Activated T-helper 17 cell treated with anti-CD3 and anti-CD28 coated beads, Interleukin-2, amount 50 U/mL, for 72 hours (primary cell): ENCODE measurements around the gene SLC5A2. TPM values are rescaled to one million over a fixed set of nuclear protein-coding genes. Genes with fewer than 3 reads are reported as not detected.
A peak's percentile ranks its signal among the peaks of the same experiment; 100 is the strongest.
"Not testable (repeated sequence)": the region's sequence is repeated elsewhere in the genome, so short reads cannot be mapped to it uniquely, and the experiment has no call there.

Experiments
- ATAC-seq: fragments of 150-1000 bp; cut with Tn5 transposase; replicated peaks from 2 replicates; pipeline ENCODE4 v1.10.0; 2021; ENCODE audit warnings: mild to moderate bottlenecking, moderate library complexity
- H3K27ac Mint-ChIP-seq: one replicate; pipeline ENCODE4 v1.8.0; 2022; ENCODE audit warnings: mixed read lengths
- H3K27me3 Mint-ChIP-seq: one replicate; pipeline ENCODE4 v1.8.0; 2022; ENCODE audit warnings: mixed read lengths
- H3K36me3 Mint-ChIP-seq: one replicate; pipeline ENCODE4 v1.8.0; 2022; ENCODE audit warnings: low read depth, mild to moderate bottlenecking, mixed read lengths
- H3K4me1 Mint-ChIP-seq: one replicate; pipeline ENCODE4 v1.8.0; 2022; ENCODE audit warnings: mixed read lengths
- H3K4me3 Mint-ChIP-seq: one replicate; pipeline ENCODE4 v1.8.0; 2022; ENCODE audit warnings: mild to moderate bottlenecking, mixed read lengths
- H3K9me3 Mint-ChIP-seq: one replicate; pipeline ENCODE4 v1.8.0; 2022; ENCODE audit warnings: mixed read lengths
- total RNA-seq, 2 donors: library from RNA; stranded (reverse); gene quantifications; one replicate each; pipeline ENCODE4 v1.2.3, GENCODE V29; 2022

SLC5A2 gene
- total RNA-seq, 2 donors from 2014 or later: 0.50 to 1.2 TPM

DNA sequence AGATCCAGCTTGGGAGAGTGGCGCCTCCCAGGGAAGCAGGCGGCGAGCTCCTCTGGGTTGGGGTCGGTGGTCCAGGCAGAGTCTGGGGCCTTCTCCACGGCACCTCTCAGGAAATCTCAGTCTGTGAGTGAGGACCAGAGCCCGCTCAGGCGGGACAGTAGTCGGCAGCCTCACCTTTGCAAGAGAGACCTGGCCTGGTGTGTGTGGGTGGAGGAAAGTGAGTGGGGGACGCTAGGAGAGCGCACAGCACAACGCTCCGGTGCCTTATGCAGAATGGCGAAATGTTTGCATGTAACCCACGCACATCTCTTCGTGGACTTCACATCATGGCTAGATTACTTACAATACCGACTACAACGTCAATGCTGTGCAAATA, 47.0 kb downstream of the SLC5A2 start:
- ATAC-seq: no peak

DNA sequence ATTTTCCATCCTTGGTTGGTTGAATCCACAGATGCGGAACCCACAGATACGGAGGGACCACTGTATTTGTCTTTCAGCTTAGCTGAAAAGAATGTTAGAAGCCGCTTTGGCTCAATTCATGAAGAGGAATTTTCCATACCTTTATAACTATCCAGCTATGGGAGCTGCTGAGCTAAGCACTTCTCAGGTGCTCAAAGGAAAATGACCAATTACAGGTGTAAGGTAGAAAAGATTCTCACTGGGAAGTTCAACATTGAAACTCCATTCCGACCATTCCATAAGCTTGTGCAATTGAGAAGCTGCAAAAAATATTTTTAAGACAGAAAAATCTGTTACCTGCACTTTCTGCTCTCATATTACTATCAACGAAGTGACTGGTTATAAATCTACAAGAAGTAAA, 47.5 kb downstream of the SLC5A2 start:
- ATAC-seq: no peak
- no peaks in the 10 kb centered on the region for H3K36me3 Mint-ChIP-seq
- no peak overlapping the region for H3K27ac Mint-ChIP-seq
- peaks cover 22% of the 10 kb centered on the region for H3K27me3 Mint-ChIP-seq
- H3K9me3 Mint-ChIP-seq: no peaks in the 10 kb centered on the region
- H3K4me1 Mint-ChIP-seq: no peaks in the 10 kb centered on the region
- no peak overlapping the region for H3K4me3 Mint-ChIP-seq

More for the DNA sequence above, 47.0 kb downstream of the SLC5A2 start:
- H3K4me3 Mint-ChIP-seq: no peak overlapping the region
- no peaks in the 10 kb centered on the region for H3K36me3 Mint-ChIP-seq
- no peak overlapping the region for H3K27ac Mint-ChIP-seq
- no peaks in the 10 kb centered on the region for H3K9me3 Mint-ChIP-seq
- H3K27me3 Mint-ChIP-seq: peaks cover 22% of the 10 kb centered on the region
- no peaks in the 10 kb centered on the region for H3K4me1 Mint-ChIP-seq

DNA sequence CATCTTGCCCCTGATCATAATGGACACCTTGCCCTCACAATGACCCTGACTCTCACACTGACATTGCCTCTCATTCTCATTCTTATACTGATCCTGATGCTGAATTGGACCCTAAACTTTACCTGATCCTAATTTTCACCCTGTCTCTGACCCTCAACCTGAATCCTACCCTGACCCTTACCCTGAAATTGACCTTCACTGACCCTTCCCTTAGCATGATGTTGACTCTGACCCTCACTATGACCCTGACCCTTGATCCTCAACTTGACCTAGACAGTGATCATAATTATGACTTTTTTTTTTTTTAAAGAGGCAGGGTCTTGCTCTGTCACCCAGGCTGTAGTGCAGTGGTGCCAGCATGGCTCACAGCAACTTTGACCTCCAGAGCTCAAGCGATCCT, 48.2 kb downstream of the SLC5A2 start:
- no peaks in the 10 kb centered on the region for H3K9me3 Mint-ChIP-seq
- no peak for ATAC-seq
- H3K4me1 Mint-ChIP-seq: no peaks in the 10 kb centered on the region
- no peak overlapping the region for H3K4me3 Mint-ChIP-seq
- peaks cover 26% of the 10 kb centered on the region for H3K27me3 Mint-ChIP-seq
- H3K36me3 Mint-ChIP-seq: no peaks in the 10 kb centered on the region
- H3K27ac Mint-ChIP-seq: no peak overlapping the region

DNA sequence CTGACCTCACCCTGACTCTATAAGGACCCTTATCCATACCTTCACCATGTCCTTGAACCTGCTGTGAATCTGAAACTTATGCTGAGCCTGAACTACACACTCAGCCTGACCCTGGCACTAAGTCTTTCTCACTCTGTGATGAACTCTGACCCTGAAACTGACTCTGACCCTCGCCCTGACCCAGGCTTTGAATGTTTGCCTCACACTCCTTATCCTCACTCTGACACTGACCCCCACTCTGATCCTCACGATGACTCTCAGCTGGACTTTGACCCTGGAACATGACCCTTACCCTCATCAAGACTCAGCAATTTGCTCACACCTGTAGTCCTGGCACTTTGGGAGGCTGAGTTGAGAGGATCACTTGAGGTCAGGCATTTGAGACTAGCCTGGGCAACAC, 49.2 kb downstream of the SLC5A2 start:
- Mint-ChIP-seq H3K27ac (no peak overlapping the region), H3K4me1 (no peaks in the 10 kb centered on the region), H3K9me3 (no peaks in the 10 kb centered on the region), H3K27me3 (peaks cover 26% of the 10 kb centered on the region), H3K36me3 (no peaks in the 10 kb centered on the region), H3K4me3 (no peak overlapping the region)
- ATAC-seq: no peak

DNA sequence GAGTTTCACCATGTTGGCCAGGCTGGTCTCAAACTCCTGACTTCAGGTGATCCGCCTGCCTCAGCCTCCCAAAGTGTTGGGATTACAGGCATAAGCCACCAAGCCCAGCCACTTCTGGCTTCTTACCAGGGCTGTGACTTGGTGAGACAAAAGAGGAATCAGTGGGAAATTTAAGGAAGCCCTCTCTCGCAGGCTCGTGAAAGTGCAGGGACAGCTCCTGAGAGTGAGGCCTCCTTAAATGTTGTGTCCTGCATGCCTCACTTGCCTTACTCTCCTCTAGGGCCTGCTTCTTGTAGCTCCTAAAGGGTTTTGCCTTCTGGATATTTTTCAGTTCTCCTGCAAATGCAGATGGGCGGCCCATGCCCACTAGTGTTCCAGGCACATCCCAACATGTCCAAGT, 50.0 kb downstream of the SLC5A2 start:
- H3K4me3 Mint-ChIP-seq: no peak overlapping the region
- no peaks in the 10 kb centered on the region for H3K4me1 Mint-ChIP-seq
- no peak overlapping the region for H3K27ac Mint-ChIP-seq
- ATAC-seq: no peak
- no peaks in the 10 kb centered on the region for H3K36me3 Mint-ChIP-seq
- H3K27me3 Mint-ChIP-seq: peaks cover 22% of the 10 kb centered on the region
- H3K9me3 Mint-ChIP-seq: no peaks in the 10 kb centered on the region

DNA sequence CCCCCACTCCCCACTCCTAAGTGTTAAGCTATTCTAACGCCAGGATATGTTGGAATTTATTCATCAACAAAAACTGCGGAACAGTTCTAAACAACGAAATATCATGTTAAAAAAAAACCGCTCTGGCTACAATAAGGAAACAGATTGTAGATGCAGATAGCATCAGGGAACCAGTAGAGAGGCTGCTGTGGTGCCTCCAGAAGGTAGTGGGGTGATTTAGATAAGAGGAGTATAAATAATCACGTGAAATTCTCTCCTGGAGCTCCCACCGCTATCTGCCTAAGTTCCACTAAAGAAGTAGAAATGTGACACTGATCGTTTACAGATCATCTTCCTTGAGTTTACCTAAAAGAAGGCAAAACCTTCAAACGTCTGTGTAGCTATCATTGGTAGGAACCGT, 52.8 kb downstream of the SLC5A2 start:
- Mint-ChIP-seq H3K36me3 (no peaks in the 10 kb centered on the region), H3K27me3 (peaks cover 19% of the 10 kb centered on the region), H3K4me1 (no peaks in the 10 kb centered on the region), H3K9me3 (peaks cover 7% of the 10 kb centered on the region), H3K27ac (no peak overlapping the region), H3K4me3 (no peak overlapping the region)
- ATAC-seq: no peak

DNA sequence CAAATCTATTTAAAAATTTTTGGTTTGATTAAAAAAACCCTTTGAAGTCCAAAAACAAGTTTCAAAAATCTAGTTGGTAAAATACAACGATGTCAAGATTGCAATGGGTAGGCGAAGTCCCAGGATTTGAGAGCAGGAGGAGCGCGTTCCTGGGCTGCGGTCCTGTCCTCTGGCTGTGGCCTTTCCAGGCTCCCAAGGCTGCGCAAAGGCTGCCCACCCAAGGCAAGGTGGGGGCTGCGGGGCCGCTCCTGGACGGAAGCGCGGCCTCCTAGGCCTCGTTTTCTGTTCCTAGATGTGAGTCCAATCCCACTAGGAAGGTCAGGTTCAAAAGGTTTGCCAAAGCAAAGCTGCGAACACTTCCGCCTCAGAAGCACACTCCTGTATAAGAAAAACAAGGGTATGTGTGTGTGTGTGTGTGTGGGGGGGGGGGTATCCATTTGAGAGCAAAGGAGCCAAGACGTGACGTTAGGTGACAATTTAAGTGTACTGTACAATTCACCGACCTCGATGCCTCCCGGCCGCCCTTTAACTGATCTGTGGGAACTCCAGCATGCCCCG, 54.0 kb downstream of the SLC5A2 start:
- Mint-ChIP-seq H3K9me3 (peaks cover 7% of the 10 kb centered on the region), H3K4me3 (no peak overlapping the region), H3K27me3 (peaks cover 19% of the 10 kb centered on the region)

DNA sequence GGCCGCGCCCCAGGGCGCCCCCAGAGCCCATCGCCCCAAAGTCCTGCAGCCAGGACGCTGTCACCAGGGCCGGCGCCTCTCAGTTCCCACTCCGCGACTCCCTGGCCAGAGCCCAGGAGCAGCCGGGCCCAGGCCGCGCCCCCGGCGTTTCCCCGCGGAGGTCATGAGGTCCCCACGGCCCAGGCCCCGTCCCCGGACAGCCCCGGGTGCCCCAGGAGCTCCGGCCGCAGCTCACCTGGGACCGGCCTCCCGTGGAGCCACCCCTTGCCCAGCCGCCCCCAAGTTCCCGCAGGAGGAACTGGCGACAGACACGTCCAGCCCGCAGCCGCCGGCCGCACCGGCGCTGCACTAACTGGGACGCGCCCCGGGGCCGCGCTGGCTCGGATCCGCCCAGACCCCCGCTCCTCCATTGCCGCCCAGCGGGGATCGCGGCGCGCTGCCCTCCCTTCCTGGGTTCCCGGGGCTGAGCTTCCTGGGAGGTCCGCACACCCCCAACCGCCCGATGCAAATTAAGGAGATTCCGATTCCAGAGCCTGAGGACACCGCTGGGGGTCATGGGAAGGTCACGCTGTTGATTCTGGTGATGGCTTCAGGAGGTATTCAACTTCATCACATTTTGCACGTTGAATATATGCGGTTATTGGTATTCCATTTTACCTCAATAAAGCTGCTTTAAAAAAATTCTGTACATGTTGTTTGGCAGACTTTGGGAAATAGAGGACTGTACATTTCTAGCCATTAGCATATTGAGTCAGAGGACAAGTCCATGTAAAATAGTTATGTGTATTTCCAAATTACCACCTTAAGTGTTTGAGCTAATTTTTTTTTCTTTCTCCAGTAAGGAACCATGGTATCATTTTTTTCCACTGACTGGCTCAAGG, 54.7 kb downstream of the SLC5A2 start:
- ATAC-seq: peak; percentile 34
- no peaks in the 10 kb centered on the region for H3K4me1 Mint-ChIP-seq
- peaks cover 7% of the 10 kb centered on the region for H3K9me3 Mint-ChIP-seq
- peaks cover 19% of the 10 kb centered on the region for H3K27me3 Mint-ChIP-seq
- H3K36me3 Mint-ChIP-seq: no peaks in the 10 kb centered on the region
- no peak overlapping the region for H3K27ac Mint-ChIP-seq
- peak overlapping the region; percentile 37 for H3K4me3 Mint-ChIP-seq

More for the DNA sequence above, 54.0 kb downstream of the SLC5A2 start:
- ATAC-seq: no peak
- H3K27ac Mint-ChIP-seq: no peak overlapping the region
- H3K36me3 Mint-ChIP-seq: no peaks in the 10 kb centered on the region
- no peaks in the 10 kb centered on the region for H3K4me1 Mint-ChIP-seq

DNA sequence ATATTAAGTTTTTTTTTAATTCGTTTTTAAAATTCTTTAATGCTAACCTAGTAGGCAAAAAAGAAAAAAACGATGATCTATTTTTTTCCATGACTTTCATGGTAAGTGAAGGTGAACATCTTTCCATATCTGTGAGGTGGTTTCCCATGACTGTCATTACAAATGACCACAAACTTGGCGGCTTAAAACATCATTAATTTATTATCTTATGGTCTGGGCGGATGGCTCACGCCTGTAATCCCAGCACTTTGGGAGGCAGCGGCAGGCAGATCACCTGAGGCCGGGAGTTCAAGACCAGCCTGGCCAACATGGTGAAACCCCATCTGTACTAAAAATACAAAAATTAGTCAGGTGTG, 55.3 kb downstream of the SLC5A2 start:
- H3K27ac Mint-ChIP-seq, ATAC-seq, H3K9me3 Mint-ChIP-seq, H3K36me3 Mint-ChIP-seq, H3K4me1 Mint-ChIP-seq: not testable (repeated sequence)
- Mint-ChIP-seq H3K4me3 (peak overlapping the region; percentile 37), H3K27me3 (peaks cover 19% of the 10 kb centered on the region)

DNA sequence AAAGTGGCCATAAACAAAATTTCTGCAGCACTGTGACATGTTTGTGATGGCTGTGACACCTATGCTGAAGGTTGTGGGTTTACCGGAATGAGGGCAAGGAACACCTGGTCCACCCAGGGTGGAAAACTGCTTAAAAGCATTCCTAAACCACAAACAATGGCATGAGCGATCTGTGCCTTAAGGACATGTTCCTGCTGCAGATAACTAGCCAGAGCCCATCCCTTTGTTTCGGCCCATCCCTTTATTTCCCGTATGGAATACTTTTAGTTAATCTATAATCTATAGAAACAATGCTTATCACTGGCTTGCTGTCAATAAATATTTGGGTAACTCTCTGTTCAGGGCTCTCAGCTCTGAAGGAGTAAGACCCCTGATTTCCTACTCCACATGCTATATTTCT, 56.8 kb downstream of the SLC5A2 start:
- not testable (repeated sequence) for H3K4me1 Mint-ChIP-seq, H3K27ac Mint-ChIP-seq, ATAC-seq, H3K4me3 Mint-ChIP-seq, H3K36me3 Mint-ChIP-seq
- H3K27me3 Mint-ChIP-seq: peaks cover 19% of the 10 kb centered on the region
- H3K9me3 Mint-ChIP-seq: peaks cover 11% of the 10 kb centered on the region

Other genes starting within 250 kb of the SLC5A2 start
- 1 to 10 TPM; 4.9 to 6.4 TPM for gene ITGAM, start 223.1 kb upstream of the SLC5A2 start, total RNA-seq
- gene ITGAX, start 127.9 kb upstream of the SLC5A2 start, total RNA-seq: 10 to 100 TPM; 25.5 to 50.4 TPM
- gene ITGAD, start 89.8 kb upstream of the SLC5A2 start, total RNA-seq: not detected
- not detected for gene COX6A2, start 54.8 kb upstream of the SLC5A2 start, total RNA-seq
- gene ZNF843, start 40.3 kb upstream of the SLC5A2 start, total RNA-seq: under 1 TPM; 0.09 to 0.37 TPM
- gene ARMC5, start 23.6 kb upstream of the SLC5A2 start, total RNA-seq: 10 to 100 TPM; 11.9 to 17.9 TPM
- 1 to 10 TPM; 2.7 to 5.6 TPM for gene TGFB1I1, start 11.0 kb upstream of the SLC5A2 start, total RNA-seq
- 10 to 100 TPM; 32.3 to 52.4 TPM for gene RUSF1, start 25.3 kb downstream of the SLC5A2 start, total RNA-seq
- gene AHSP, start 44.8 kb downstream of the SLC5A2 start, total RNA-seq: not detected